CD4-positive, alpha-beta T cell treated with Interleukin-12 subunit alpha and Interleukin-12 subunit beta, for 1 hour (primary cell): Measurements from ENCODE around the gene CCSAP.
"Not testable (repeated sequence)": the region's sequence is repeated elsewhere in the genome, so short reads cannot be mapped to it uniquely, and the experiment has no call there.

ENCODE experiments used
- DNase-seq: peaks from one replicate; pipeline ENCODE4 v3.0.0-alpha.2; 2020

The CCSAP gene

GRCh38 chr1:229323885-229324553 is 18.8 kb downstream of the CCSAP start:
- no peak for DNase-seq

- no peak for DNase-seq
Measured at GRCh38 chr1:229323201-229323600, 19.6 kb downstream of the CCSAP start.

GRCh38 chr1:229319487-229319886 is 23.4 kb downstream of the CCSAP start:
- DNase-seq = no peak

DNA sequence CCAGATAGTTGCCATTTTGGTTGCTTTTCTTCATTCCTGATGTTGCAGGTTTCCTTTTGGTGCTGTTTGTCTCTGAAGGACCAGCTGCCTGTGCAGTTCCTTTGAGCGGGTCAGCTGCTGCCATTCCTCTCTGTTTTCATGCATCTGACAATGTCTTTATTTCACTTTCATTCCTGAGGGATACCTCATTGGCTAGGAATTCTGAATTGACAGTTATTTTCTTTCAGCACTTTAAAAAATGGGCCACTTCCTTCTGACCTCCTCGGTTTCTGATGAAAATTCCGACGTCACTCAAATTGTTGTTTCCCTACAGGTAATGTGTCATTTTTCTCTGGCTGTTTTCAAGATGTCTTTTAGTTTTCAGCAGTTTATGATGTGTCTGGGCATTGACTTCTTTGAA is 24.8 kb downstream of the CCSAP start:
- DNase-seq = no peak

DNA sequence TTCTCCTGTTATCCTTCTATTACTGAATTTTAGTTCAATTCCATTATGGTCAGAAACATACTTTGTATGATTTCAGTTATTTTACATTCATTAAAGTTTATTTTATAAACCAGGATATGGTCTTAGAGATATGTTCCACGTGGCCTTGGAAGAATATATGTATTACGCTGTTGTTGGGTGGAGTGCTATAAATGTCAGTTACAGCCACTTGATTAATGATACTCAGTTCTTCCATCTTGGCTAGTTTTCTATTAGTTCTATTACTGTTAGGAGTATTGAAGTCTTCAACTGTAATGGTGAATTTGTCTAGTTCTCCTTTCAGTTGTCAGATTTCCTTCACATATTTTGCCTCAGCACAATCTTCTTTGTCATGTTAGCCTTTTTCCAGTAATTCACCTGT is 26.7 kb downstream of the CCSAP start:
- no peak for DNase-seq

- DNase-seq = no peak
Measured at GRCh38 chr1:229310833-229311232, 32.0 kb downstream of the CCSAP start.

DNA sequence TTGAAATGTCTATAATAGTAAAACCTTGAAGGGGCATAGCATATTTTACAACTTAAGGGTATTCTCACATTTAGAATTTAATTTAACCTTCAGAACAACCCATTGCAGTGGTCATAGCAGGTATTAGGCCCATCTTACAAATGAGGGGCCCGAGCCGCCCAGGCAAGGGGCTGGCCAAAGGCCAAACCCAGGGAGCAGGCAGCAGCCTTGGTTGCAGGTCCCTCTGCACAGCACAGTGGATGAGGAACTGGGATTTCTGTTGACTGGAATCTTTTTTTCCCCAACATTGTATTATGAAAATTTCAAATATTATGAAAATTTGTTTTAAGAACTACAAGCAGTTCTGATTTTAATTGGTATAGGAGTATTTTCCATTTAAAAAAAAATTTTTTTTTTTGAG is 33.2 kb downstream of the CCSAP start:
- DNase-seq = no peak

DNA sequence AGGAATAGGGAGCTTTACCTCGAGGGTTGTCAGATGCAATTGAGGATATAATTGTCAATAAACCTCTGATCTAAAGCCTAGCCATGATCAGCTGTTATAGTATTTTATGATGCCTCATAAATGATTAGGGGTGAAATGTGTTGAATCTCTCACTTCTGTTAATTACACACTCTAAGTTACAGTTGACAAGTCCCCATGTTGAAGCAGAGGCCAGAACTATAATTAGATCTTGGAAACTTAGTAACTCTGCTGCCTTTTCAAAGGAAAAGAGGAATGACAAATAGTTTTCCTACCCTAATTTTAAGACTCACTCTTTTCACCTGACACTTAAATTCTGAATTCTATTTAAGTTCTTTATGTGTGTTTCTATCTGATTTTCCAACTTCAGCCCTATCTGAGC is 33.8 kb downstream of the CCSAP start:
- no peak for DNase-seq

- DNase-seq = no peak
Measured at GRCh38 chr1:229305392-229305791, 37.5 kb downstream of the CCSAP start.

GRCh38 chr1:229303855-229304254 is 39.0 kb downstream of the CCSAP start:
- DNase-seq = no peak

DNA sequence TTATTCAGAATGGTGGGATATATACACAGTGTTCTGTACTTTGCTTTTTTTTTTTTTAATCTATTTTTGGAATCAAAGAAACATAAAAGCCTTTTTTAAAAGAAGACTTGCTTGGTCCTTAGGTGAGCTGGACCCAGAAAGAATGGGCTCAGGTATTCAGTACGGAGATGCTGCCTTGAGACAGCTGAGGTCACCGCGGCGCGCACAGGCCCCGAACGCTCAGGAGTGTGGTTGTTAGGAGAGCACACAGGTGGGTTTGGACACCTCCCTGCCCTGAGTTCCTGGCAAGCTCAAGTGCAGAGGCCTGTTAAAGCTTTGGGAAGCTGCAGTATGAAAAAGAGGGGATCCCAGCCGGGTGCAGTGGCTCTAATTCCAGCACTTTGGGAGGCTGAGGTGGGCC is 40.1 kb downstream of the CCSAP start:
- no peak for DNase-seq

- no peak for DNase-seq
Measured at GRCh38 chr1:229300099-229300757, 42.6 kb downstream of the CCSAP start.

GRCh38 chr1:229298887-229299503 is 43.9 kb downstream of the CCSAP start:
- no peak for DNase-seq

GRCh38 chr1:229298420-229298819 is 44.4 kb downstream of the CCSAP start:
- no peak for DNase-seq

GRCh38 chr1:229297746-229298145 is 45.1 kb downstream of the CCSAP start:
- DNase-seq = no peak

DNA sequence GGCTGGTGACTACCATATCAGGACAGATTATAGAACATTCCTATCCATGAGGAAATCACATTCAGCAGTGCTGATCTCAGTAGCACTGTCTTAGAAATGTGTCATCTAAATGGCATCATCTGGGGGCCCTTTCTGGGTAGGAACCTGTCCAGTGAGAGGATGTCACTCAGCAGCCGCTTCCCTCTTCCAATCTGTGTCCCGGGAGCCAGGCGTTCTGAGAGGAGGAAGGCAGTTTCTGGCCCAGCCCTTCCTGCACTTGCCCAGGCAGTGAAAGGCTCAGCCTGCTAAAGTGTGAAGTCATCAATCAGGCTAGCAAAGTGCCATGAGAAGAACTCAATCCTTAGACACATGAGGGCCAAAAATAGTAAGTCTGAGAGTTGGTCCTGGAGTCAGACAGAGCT is 46.3 kb downstream of the CCSAP start:
- DNase-seq = no peak

GRCh38 chr1:229295745-229296144 is 47.1 kb downstream of the CCSAP start:
- no peak for DNase-seq

DNA sequence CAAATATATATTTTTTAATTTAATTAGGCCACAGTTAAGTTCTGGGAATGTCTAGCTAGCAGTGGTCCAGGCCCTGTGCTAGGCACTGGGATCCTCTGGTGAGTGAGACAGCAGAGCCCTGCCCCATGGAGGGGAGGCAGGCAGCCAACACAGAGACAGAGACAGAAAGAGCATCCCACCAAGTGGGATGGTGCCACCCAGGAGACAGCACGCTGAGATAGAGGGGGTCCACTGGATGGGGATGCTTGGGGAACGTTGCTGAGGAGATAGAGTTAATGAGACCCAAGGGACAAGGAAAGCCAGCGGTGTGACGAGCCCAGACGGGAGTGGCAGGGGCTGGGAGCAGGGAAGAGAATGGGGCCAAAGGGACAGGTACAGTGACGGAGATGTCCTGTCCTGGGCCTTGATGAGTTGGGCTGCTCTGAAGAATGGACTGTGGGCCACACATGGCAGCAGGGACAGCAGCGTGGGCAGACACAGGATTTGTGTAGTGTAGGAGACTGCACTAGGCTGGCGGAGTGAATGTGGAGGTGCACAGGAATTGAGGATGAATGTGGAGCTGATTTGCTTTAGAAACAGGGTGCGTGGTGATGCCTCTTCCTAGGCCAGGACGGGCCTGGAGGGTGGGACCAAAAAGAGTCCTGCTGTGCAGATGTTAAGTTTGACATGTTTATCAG is 49.2 kb downstream of the CCSAP start:
- no peak for DNase-seq

DNA sequence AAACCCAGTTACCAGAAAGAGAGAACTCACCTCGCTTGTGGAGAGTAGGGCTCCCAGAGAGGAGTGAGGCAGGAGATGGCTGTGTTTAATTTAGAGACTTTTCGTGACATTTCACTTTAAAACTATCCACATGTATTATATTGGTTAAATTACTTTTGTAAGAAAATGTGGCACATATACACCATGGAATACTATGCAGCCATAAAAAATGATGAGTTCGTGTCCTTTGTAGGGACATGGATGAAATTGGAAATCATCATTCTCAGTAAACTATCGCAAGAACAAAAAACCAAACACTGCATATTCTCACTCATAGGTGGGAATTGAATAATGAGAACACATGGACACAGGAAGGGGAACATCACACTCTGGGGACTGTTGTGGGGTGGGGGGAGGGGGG is 51.2 kb downstream of the CCSAP start:
- not testable (repeated sequence) for DNase-seq

GRCh38 chr1:229288516-229288915 is 54.3 kb downstream of the CCSAP start:
- no peak for DNase-seq

- no peak for DNase-seq
Measured at GRCh38 chr1:229287267-229287666, 55.6 kb downstream of the CCSAP start.

- DNase-seq = no peak
Measured at GRCh38 chr1:229286099-229286766, 56.6 kb downstream of the CCSAP start.

DNA sequence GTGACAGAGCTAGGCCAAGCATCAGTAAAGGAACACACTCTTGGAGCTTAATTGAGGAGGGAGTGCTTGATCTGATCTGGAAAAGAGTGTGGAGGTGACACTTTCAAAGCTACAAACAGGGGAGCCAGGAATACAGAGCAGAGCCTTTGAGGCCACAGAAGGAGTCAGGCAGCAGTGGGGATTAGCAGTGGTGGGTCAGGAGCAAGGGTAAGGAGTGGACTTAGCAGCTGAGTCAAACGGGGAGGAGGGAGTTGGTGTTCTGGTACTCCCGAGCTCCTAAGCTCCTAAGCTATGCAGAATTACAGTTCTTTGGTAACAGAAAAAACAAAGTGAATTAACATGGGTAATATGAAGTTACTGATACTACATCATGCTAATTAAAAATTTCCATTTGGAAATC is 57.4 kb downstream of the CCSAP start:
- no peak for DNase-seq
